Measurements from ENCODE around the gene CCR3.

CCR3 gene

GRCh38 chr3:46218196-46218709 is 24.0 kb upstream of the CCR3 start:
- no peak for DNase-seq (ENCODE audit: low read depth in 2 of 3, low spot score in 2 of 3)

- DNase-seq (ENCODE audit: low read depth in 2 of 3, low spot score in 2 of 3), result no peak
Measured at GRCh38 chr3:46221391-46221790, 20.9 kb upstream of the CCR3 start.

GRCh38 chr3:46221938-46222337 is 20.3 kb upstream of the CCR3 start:
- DNase-seq (ENCODE audit: low read depth in 2 of 3, low spot score in 2 of 3), result no peak

GRCh38 chr3:46222435-46223161 is 19.7 kb upstream of the CCR3 start:
- no peak for DNase-seq (ENCODE audit: low read depth in 2 of 3, low spot score in 2 of 3)

GRCh38 chr3:46228260-46229242 is 13.7 kb upstream of the CCR3 start:
- no peak for DNase-seq (ENCODE audit: low read depth in 2 of 3, low spot score in 2 of 3)

GRCh38 chr3:46231323-46231722 is 10.9 kb upstream of the CCR3 start:
- no peak for DNase-seq (ENCODE audit: low read depth in 2 of 3, low spot score in 2 of 3)

GRCh38 chr3:46233194-46233593 is 9.1 kb upstream of the CCR3 start:
- DNase-seq (ENCODE audit: low read depth in 2 of 3, low spot score in 2 of 3), result no peak

- no peak for DNase-seq (ENCODE audit: low read depth in 2 of 3, low spot score in 2 of 3)
Measured at GRCh38 chr3:46235425-46235824, 6.8 kb upstream of the CCR3 start.

- no peak for DNase-seq (ENCODE audit: low read depth in 2 of 3, low spot score in 2 of 3)
Measured at GRCh38 chr3:46236294-46237054, 5.8 kb upstream of the CCR3 start.

- no peak for DNase-seq (ENCODE audit: low read depth in 2 of 3, low spot score in 2 of 3)
Measured at GRCh38 chr3:46238386-46238785, 3.9 kb upstream of the CCR3 start.

- DNase-seq (ENCODE audit: low read depth in 2 of 3, low spot score in 2 of 3), result no peak
Measured at GRCh38 chr3:46239301-46239938, 2.8 kb upstream of the CCR3 start.

- DNase-seq (ENCODE audit: low read depth in 2 of 3, low spot score in 2 of 3), result no peak
Measured at GRCh38 chr3:46239952-46240351, 2.3 kb upstream of the CCR3 start.

- DNase-seq (ENCODE audit: low read depth in 2 of 3, low spot score in 2 of 3), result no peak
Measured at GRCh38 chr3:46243560-46243959, 1.3 kb downstream of the CCR3 start.

GRCh38 chr3:46245146-46245545 is 2.9 kb downstream of the CCR3 start:
- no peak for DNase-seq (ENCODE audit: low read depth in 2 of 3, low spot score in 2 of 3)

- no peak for DNase-seq (ENCODE audit: low read depth in 2 of 3, low spot score in 2 of 3)
Measured at GRCh38 chr3:46252980-46253379, 10.7 kb downstream of the CCR3 start.

GRCh38 chr3:46258525-46258924 is 16.3 kb downstream of the CCR3 start:
- no peak for DNase-seq (ENCODE audit: low read depth in 2 of 3, low spot score in 2 of 3)

GRCh38 chr3:46261926-46262594 is 19.8 kb downstream of the CCR3 start:
- DNase-seq (ENCODE audit: low read depth in 2 of 3, low spot score in 2 of 3), result no peak

- DNase-seq (ENCODE audit: low read depth in 2 of 3, low spot score in 2 of 3), result no peak
Measured at GRCh38 chr3:46264002-46264401, 21.7 kb downstream of the CCR3 start.

GRCh38 chr3:46266598-46266997 is 24.3 kb downstream of the CCR3 start:
- DNase-seq (ENCODE audit: low read depth in 2 of 3, low spot score in 2 of 3), result no peak

GRCh38 chr3:46269556-46269955 is 27.3 kb downstream of the CCR3 start:
- DNase-seq (ENCODE audit: low read depth in 2 of 3, low spot score in 2 of 3), result no peak
